Keratinocyte (primary cell): ENCODE data around the gene GAL. TPM values are rescaled to one million over a fixed set of nuclear protein-coding genes. Genes with fewer than 3 reads are reported as not detected.

Experiments used
- DNase-seq: peaks from one replicate; pipeline ENCODE4 v3.0.0-alpha.2; 2011; ENCODE audit warnings: low read depth, missing footprints, low spot score
- FAIRE-seq: peaks from 2 replicates; lab custom pipeline; 2011; peaks lifted over from hg19 to GRCh38; lab: Jason Lieb, UNC
- H2AFZ ChIP-seq: 2 replicates; pipeline ENCODE4 v1.6.0; 2012; ENCODE audit warnings: low read length, control low read depth, inconsistent platforms; ENCODE audit not compliant: control insufficient read depth
- H3K27ac ChIP-seq: 2 replicates; pipeline ENCODE4 v1.5.1; 2011; ENCODE audit warnings: low read length; ENCODE audit not compliant: control insufficient read depth, insufficient read depth
- H3K27me3 ChIP-seq: 3 replicates; pipeline ENCODE4 v1.6.0; 2011; ENCODE audit warnings: low read length; ENCODE audit not compliant: control insufficient read depth, insufficient read depth; ENCODE audit errors: extremely low read depth
- H3K36me3 ChIP-seq, 2 experiments: 2 replicates in 1 of 2; 3 replicates in 1 of 2; pipeline ENCODE4 v1.5.1; 2011; ENCODE audit warnings: low read length in 2 of 2, mild to moderate bottlenecking in 1 of 2; ENCODE audit not compliant: control insufficient read depth in 2 of 2, insufficient read depth in 2 of 2; ENCODE audit errors: extremely low read depth in 1 of 2
- H3K4me1 ChIP-seq: 3 replicates; pipeline ENCODE4 v1.5.1; 2011; ENCODE audit warnings: low read length; ENCODE audit not compliant: control insufficient read depth, insufficient read depth; ENCODE audit errors: extremely low read depth
- H3K4me2 ChIP-seq: 3 replicates; pipeline ENCODE4 v1.6.0; 2011; ENCODE audit warnings: low read depth, low read length; ENCODE audit not compliant: control insufficient read depth, insufficient read depth; ENCODE audit errors: extremely low read depth
- H3K4me3 ChIP-seq, 3 experiments: fragments of 200-600 bp in 1 of 3; sonication (generic) in 1 of 3; 2 replicates in 2 of 3; 3 replicates in 1 of 3; pipeline ENCODE4 v1.5.1; 2011 to 2016; ENCODE audit warnings: low read length in 3 of 3, mild to moderate bottlenecking in 3 of 3, control low read depth in 2 of 3, inconsistent platforms in 1 of 3, low read depth in 1 of 3, mixed read lengths in 1 of 3, mixed run types in 1 of 3, moderate library complexity in 1 of 3; ENCODE audit not compliant: control insufficient read depth in 2 of 3, insufficient read depth in 2 of 3; ENCODE audit errors: extremely low read depth in 1 of 3
- H3K79me2 ChIP-seq: 2 replicates; pipeline ENCODE4 v1.6.0; 2012; ENCODE audit warnings: low read length; ENCODE audit not compliant: control insufficient read depth, insufficient read depth
- H3K9ac ChIP-seq: 3 replicates; pipeline ENCODE4 v1.6.0; 2011; ENCODE audit warnings: low read length; ENCODE audit not compliant: control insufficient read depth, insufficient read depth; ENCODE audit errors: extremely low read depth
- H3K9me1 ChIP-seq: 3 replicates; pipeline ENCODE4 v1.6.0; 2011; ENCODE audit warnings: low read length; ENCODE audit not compliant: control insufficient read depth, insufficient read depth; ENCODE audit errors: extremely low read depth
- H3K9me3 ChIP-seq: 2 replicates; pipeline ENCODE4 v1.5.1; 2012; ENCODE audit warnings: low read depth, low read length; ENCODE audit not compliant: control insufficient read depth
- H4K20me1 ChIP-seq: 3 replicates; pipeline ENCODE4 v1.6.0; 2011; ENCODE audit warnings: low read length; ENCODE audit not compliant: control insufficient read depth, insufficient read depth; ENCODE audit errors: extremely low read depth
- EZH2 ChIP-seq: IDR thresholded peaks from one replicate; pipeline ENCODE4 v1.6.1; 2012; ENCODE audit warnings: inconsistent platforms, mild to moderate bottlenecking, low read length, moderate library complexity
- dilution Hi-C: fragments of 300-500 bp; cut with MboI; formaldehyde crosslinking; loops from one replicate; pipeline ENCODE4 v1.7.0; 2020; ENCODE audit warnings: low sequenced_read_pairs; ENCODE audit not compliant: extremely low pct_ligation_motif_present
- polyA plus RNA-seq, 5 experiments: library from polyadenylated mRNA; depleted of rRNA in 3 of 5; stranded (reverse) in 3 of 5; stranded (forward) in 1 of 5; unstranded in 1 of 5; fragments of >200 nt; gene quantifications; 1 replicate in 1 of 5; 2 replicates in 3 of 5; 3 replicates in 1 of 5; pipeline versions ENCODE4 v1.2.1 to v1.2.3, GENCODE V29; 2011 to 2012; ENCODE audit warnings: missing spikeins in 2 of 5, low read depth in 1 of 5, low replicate concordance in 1 of 5
- TF ChIP-seq, protein P1 (sequence below), 3 experiments: IDR thresholded peaks in 1 of 3; conservative IDR thresholded peaks in 1 of 3; optimal IDR thresholded peaks in 1 of 3; 2 replicates in 2 of 3; 3 replicates in 1 of 3; pipeline versions ENCODE3 to v1.5.1; 2011; ENCODE audit warnings: low read length in 3 of 3, mild to moderate bottlenecking in 3 of 3, moderate library complexity in 2 of 3, control low read depth in 1 of 3, inconsistent platforms in 1 of 3; ENCODE audit not compliant: insufficient read depth in 2 of 3; ENCODE audit errors: extremely low read depth in 1 of 3

Gene GAL
- polyA plus RNA-seq, 1 donor (not counting 4 experiments of a cell fraction or from before 2014, with no cell fraction given): 2.2 TPM

- no peak overlapping the region for H3K27ac ChIP-seq
- no peak overlapping the region for H3K4me2 ChIP-seq
- H3K79me2 ChIP-seq: no peaks in the 10 kb centered on the region
- no peaks in the 10 kb centered on the region for H3K9me1 ChIP-seq
- TF ChIP-seq EZH2: no peak
- TF ChIP-seq, protein P1, sequence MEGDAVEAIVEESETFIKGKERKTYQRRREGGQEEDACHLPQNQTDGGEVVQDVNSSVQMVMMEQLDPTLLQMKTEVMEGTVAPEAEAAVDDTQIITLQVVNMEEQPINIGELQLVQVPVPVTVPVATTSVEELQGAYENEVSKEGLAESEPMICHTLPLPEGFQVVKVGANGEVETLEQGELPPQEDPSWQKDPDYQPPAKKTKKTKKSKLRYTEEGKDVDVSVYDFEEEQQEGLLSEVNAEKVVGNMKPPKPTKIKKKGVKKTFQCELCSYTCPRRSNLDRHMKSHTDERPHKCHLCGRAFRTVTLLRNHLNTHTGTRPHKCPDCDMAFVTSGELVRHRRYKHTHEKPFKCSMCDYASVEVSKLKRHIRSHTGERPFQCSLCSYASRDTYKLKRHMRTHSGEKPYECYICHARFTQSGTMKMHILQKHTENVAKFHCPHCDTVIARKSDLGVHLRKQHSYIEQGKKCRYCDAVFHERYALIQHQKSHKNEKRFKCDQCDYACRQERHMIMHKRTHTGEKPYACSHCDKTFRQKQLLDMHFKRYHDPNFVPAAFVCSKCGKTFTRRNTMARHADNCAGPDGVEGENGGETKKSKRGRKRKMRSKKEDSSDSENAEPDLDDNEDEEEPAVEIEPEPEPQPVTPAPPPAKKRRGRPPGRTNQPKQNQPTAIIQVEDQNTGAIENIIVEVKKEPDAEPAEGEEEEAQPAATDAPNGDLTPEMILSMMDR (optimal IDR thresholded peaks at IDR 0.05 in 1 of 3, IDR thresholded peaks at IDR 0.05 in 1 of 3, conservative IDR thresholded peaks at IDR 0.05 in 1 of 3; ENCODE audit: extremely low read depth in 1 of 3, insufficient read depth in 2 of 3, low read length in 3 of 3): no peak
- FAIRE-seq (no peak), DNase-seq (no peak)
- dilution Hi-C loops: no loop called here
- no peaks in the 10 kb centered on the region for H3K36me3 ChIP-seq
- no peak overlapping the region for H3K9ac ChIP-seq
- H2AFZ ChIP-seq: no peak overlapping the region
- peaks cover 5% of the 10 kb centered on the region for H4K20me1 ChIP-seq
- H3K9me3 ChIP-seq: no peaks in the 10 kb centered on the region
- H3K4me1 ChIP-seq: no peaks in the 10 kb centered on the region
- no peak overlapping the region for H3K4me3 ChIP-seq
- peaks cover 33% of the 10 kb centered on the region for H3K27me3 ChIP-seq
These were observed 3.0 kb downstream of the GAL start for GRCh38 chr11:68687311-68687710.

GRCh38 chr11:68687986-68688385 lies 3.6 kb downstream of the GAL start:
- Histone ChIP-seq H3K9ac (no peak overlapping the region), H3K79me2 (no peaks in the 10 kb centered on the region), H2AFZ (no peak overlapping the region), H3K4me2 (no peak overlapping the region), H3K4me1 (no peaks in the 10 kb centered on the region), H3K9me1 (no peaks in the 10 kb centered on the region), H4K20me1 (peaks cover 5% of the 10 kb centered on the region), H3K9me3 (no peaks in the 10 kb centered on the region), H3K4me3 (no peak overlapping the region), H3K27ac (no peak overlapping the region), H3K27me3 (peaks cover 33% of the 10 kb centered on the region), H3K36me3 (no peaks in the 10 kb centered on the region)
- no peak for TF ChIP-seq EZH2
- TF ChIP-seq, protein P1 (optimal IDR thresholded peaks at IDR 0.05 in 1 of 3, IDR thresholded peaks at IDR 0.05 in 1 of 3, conservative IDR thresholded peaks at IDR 0.05 in 1 of 3; ENCODE audit: extremely low read depth in 1 of 3, insufficient read depth in 2 of 3, low read length in 3 of 3): no peak
- DNase-seq: no peak
- no peak for FAIRE-seq
- dilution Hi-C loops: no loop called here
